Measurements from ENCODE around the gene ZNF157. TPM values are rescaled to one million over a fixed set of nuclear protein-coding genes. Genes with fewer than 3 reads are reported as not detected.
A peak's percentile ranks its signal among the peaks of the same experiment; 100 is the strongest.

ZNF157 gene
- polyA plus RNA-seq (2013, experiment 1 of 2) = 0.56 TPM
- 0.65 TPM for polyA plus RNA-seq (2013, experiment 2 of 2)

- Histone ChIP-seq H3K9me3 (replicated peaks in 1 of 2; ENCODE audit: control insufficient read depth in 2 of 2, insufficient read depth in 1 of 2, low read depth in 1 of 2, low read length in 2 of 2) (no peaks in the 10 kb centered on the region), H2BK120ac (ENCODE audit: low read depth, low read length) (no peak within 1 kb of the TSS), H3K4ac (ENCODE audit: low read length) (no peak within 1 kb of the TSS), H2BK5ac (ENCODE audit: low read length) (no peak within 1 kb of the TSS), H3K23ac (ENCODE audit: low read depth, low read length, poor library complexity) (no peak within 1 kb of the TSS), H3K27ac (replicated peaks; ENCODE audit: low read length) (no peak within 1 kb of the TSS), H3K79me1 (ENCODE audit: low read depth, low read length) (no peaks in the 10 kb centered on the region), H4K8ac (ENCODE audit: low read depth, low read length) (no peak within 1 kb of the TSS), H2BK12ac (ENCODE audit: low read length) (no peak within 1 kb of the TSS), H2AFZ (ENCODE audit: low read length) (no peak within 1 kb of the TSS), H3K36me3 (replicated peaks in 1 of 2; ENCODE audit: control insufficient read depth in 2 of 2, insufficient read depth in 2 of 2, low read length in 2 of 2) (no peaks in the 10 kb centered on the region), H3K4me1 (ENCODE audit: control insufficient read depth in 2 of 2, insufficient read depth in 1 of 2, low read depth in 1 of 2, low read length in 2 of 2) (no peaks in the 10 kb centered on the region), H3K27me3 (ENCODE audit: control insufficient read depth in 3 of 3, insufficient read depth in 3 of 3, low read depth in 1 of 3, low read length in 3 of 3) (peaks cover 0 to 4% (median 0%) of the 10 kb centered on the region in 3 experiments), H3K14ac (ENCODE audit: low read length) (no peak within 1 kb of the TSS), H2BK15ac (ENCODE audit: low read length) (no peak within 1 kb of the TSS), H4K91ac (ENCODE audit: low read depth, low read length, poor library complexity) (no peak within 1 kb of the TSS), H2AK5ac (ENCODE audit: low read depth, low read length) (no peak within 1 kb of the TSS), H3K18ac (ENCODE audit: low read length) (no peak within 1 kb of the TSS), H3K4me3 (ENCODE audit: low read length in 2 of 2) (no peak within 1 kb of the TSS), H3K9ac (ENCODE audit: low read depth, low read length, poor library complexity) (no peak within 1 kb of the TSS), H3K4me2 (ENCODE audit: insufficient read depth, low read length, poor library complexity, severe bottlenecking) (no peak within 1 kb of the TSS)
- no CpG with 5 or more reads among the region's 3 CpGs for WGBS, 2 donors (ENCODE audit: extremely low coverage in 2 of 2, insufficient read length in 2 of 2, insufficient replicate concordance in 1 of 2)
- no peak for DNase-seq (ENCODE audit: low spot score)
Measured at GRCh38 chrX:47370278-47370677, at the start of gene ZNF157. ZNF157 (plus strand) TSS chrX:47370578; CDS start chrX:47370669, 91 bp downstream.

- H2BK12ac ChIP-seq (ENCODE audit: low read length) = no peak overlapping the region
- peak overlapping the region; percentile 91 for H3K27ac ChIP-seq (replicated peaks; ENCODE audit: low read length)
- no CpG with 5 or more reads among the region's 19 CpGs for WGBS, 2 donors (ENCODE audit: extremely low coverage in 2 of 2, insufficient read length in 2 of 2, insufficient replicate concordance in 1 of 2)
- no peak overlapping the region for H2BK15ac ChIP-seq (ENCODE audit: low read length)
- no peak overlapping the region for H3K18ac ChIP-seq (ENCODE audit: low read length)
- H3K27me3 ChIP-seq (ENCODE audit: control insufficient read depth in 3 of 3, insufficient read depth in 3 of 3, low read depth in 1 of 3, low read length in 3 of 3) = no peaks in the 10 kb centered on the region
- H2BK120ac ChIP-seq (ENCODE audit: low read depth, low read length) = no peak overlapping the region
- H2AFZ ChIP-seq (ENCODE audit: low read length) = peak overlapping the region; percentile 58
- peak; percentile 57 for DNase-seq (ENCODE audit: low spot score)
- no peak overlapping the region for H3K23ac ChIP-seq (ENCODE audit: low read depth, low read length, poor library complexity)
- no peak overlapping the region for H2AK5ac ChIP-seq (ENCODE audit: low read depth, low read length)
- H3K79me1 ChIP-seq (ENCODE audit: low read depth, low read length) = no peaks in the 10 kb centered on the region
- H3K4me1 ChIP-seq (ENCODE audit: control insufficient read depth in 2 of 2, insufficient read depth in 1 of 2, low read depth in 1 of 2, low read length in 2 of 2) = peaks cover 5 to 12% of the 10 kb centered on the region in 2 donors
- H4K91ac ChIP-seq (ENCODE audit: low read depth, low read length, poor library complexity) = no peak overlapping the region
- H3K4me3 ChIP-seq (ENCODE audit: low read length in 2 of 2) = peak overlapping the region in 1 of 2 donors; percentile 38
- peak overlapping the region; percentile 12 for H3K4me2 ChIP-seq (ENCODE audit: insufficient read depth, low read length, poor library complexity, severe bottlenecking)
- no peak overlapping the region for H4K8ac ChIP-seq (ENCODE audit: low read depth, low read length)
- no peaks in the 10 kb centered on the region for H3K9me3 ChIP-seq (replicated peaks in 1 of 2; ENCODE audit: control insufficient read depth in 2 of 2, insufficient read depth in 1 of 2, low read depth in 1 of 2, low read length in 2 of 2)
- H3K4ac ChIP-seq (ENCODE audit: low read length) = no peak overlapping the region
- no peak overlapping the region for H3K9ac ChIP-seq (ENCODE audit: low read depth, low read length, poor library complexity)
- H3K14ac ChIP-seq (ENCODE audit: low read length) = no peak overlapping the region
- H3K36me3 ChIP-seq (replicated peaks in 1 of 2; ENCODE audit: control insufficient read depth in 2 of 2, insufficient read depth in 2 of 2, low read length in 2 of 2) = no peaks in the 10 kb centered on the region
- H2BK5ac ChIP-seq (ENCODE audit: low read length) = no peak overlapping the region
Measured at GRCh38 chrX:47321386-47321785, 49.0 kb upstream of the ZNF157 start.

GRCh38 chrX:47321823-47322371 is 48.5 kb upstream of the ZNF157 start:
- Histone ChIP-seq H4K8ac (ENCODE audit: low read depth, low read length) (no peak overlapping the region), H2BK120ac (ENCODE audit: low read depth, low read length) (no peak overlapping the region), H2AFZ (ENCODE audit: low read length) (peak overlapping the region; percentile 58), H3K14ac (ENCODE audit: low read length) (no peak overlapping the region), H3K18ac (ENCODE audit: low read length) (peak overlapping the region; percentile 77), H3K36me3 (replicated peaks in 1 of 2; ENCODE audit: control insufficient read depth in 2 of 2, insufficient read depth in 2 of 2, low read length in 2 of 2) (no peaks in the 10 kb centered on the region), H3K79me1 (ENCODE audit: low read depth, low read length) (no peaks in the 10 kb centered on the region), H3K4me3 (ENCODE audit: low read length in 2 of 2) (peak overlapping the region in 1 of 2 donors; percentile 38), H3K9me3 (replicated peaks in 1 of 2; ENCODE audit: control insufficient read depth in 2 of 2, insufficient read depth in 1 of 2, low read depth in 1 of 2, low read length in 2 of 2) (no peaks in the 10 kb centered on the region), H3K23ac (ENCODE audit: low read depth, low read length, poor library complexity) (no peak overlapping the region), H2AK5ac (ENCODE audit: low read depth, low read length) (no peak overlapping the region), H3K4me2 (ENCODE audit: insufficient read depth, low read length, poor library complexity, severe bottlenecking) (no peak overlapping the region), H3K9ac (ENCODE audit: low read depth, low read length, poor library complexity) (no peak overlapping the region), H4K91ac (ENCODE audit: low read depth, low read length, poor library complexity) (no peak overlapping the region), H3K27me3 (ENCODE audit: control insufficient read depth in 3 of 3, insufficient read depth in 3 of 3, low read depth in 1 of 3, low read length in 3 of 3) (no peaks in the 10 kb centered on the region), H3K4me1 (ENCODE audit: control insufficient read depth in 2 of 2, insufficient read depth in 1 of 2, low read depth in 1 of 2, low read length in 2 of 2) (peaks cover 3 to 12% of the 10 kb centered on the region in 2 donors), H2BK12ac (ENCODE audit: low read length) (no peak overlapping the region), H2BK5ac (ENCODE audit: low read length) (peak overlapping the region; percentile 53), H3K4ac (ENCODE audit: low read length) (no peak overlapping the region), H3K27ac (replicated peaks; ENCODE audit: low read length) (peak overlapping the region; percentile 91), H2BK15ac (ENCODE audit: low read length) (peak overlapping the region; percentile 55)
- peak; percentile 24 for DNase-seq (ENCODE audit: low spot score)
- WGBS, 2 donors (ENCODE audit: extremely low coverage in 2 of 2, insufficient read length in 2 of 2, insufficient replicate concordance in 1 of 2) = no CpG with 5 or more reads among the region's 20 CpGs

- Histone ChIP-seq H3K4me1 (ENCODE audit: control insufficient read depth in 2 of 2, insufficient read depth in 1 of 2, low read depth in 1 of 2, low read length in 2 of 2) (no peaks in the 10 kb centered on the region), H3K23ac (ENCODE audit: low read depth, low read length, poor library complexity) (no peak overlapping the region), H2BK120ac (ENCODE audit: low read depth, low read length) (no peak overlapping the region), H2BK15ac (ENCODE audit: low read length) (no peak overlapping the region), H2BK5ac (ENCODE audit: low read length) (no peak overlapping the region), H2AFZ (ENCODE audit: low read length) (peak overlapping the region; percentile 51), H3K27ac (replicated peaks; ENCODE audit: low read length) (no peak overlapping the region), H3K9ac (ENCODE audit: low read depth, low read length, poor library complexity) (no peak overlapping the region), H2AK5ac (ENCODE audit: low read depth, low read length) (no peak overlapping the region), H3K4me3 (ENCODE audit: low read length in 2 of 2) (no peak overlapping the region), H4K91ac (ENCODE audit: low read depth, low read length, poor library complexity) (no peak overlapping the region), H2BK12ac (ENCODE audit: low read length) (no peak overlapping the region), H3K18ac (ENCODE audit: low read length) (no peak overlapping the region), H3K27me3 (ENCODE audit: control insufficient read depth in 3 of 3, insufficient read depth in 3 of 3, low read depth in 1 of 3, low read length in 3 of 3) (peaks cover 0 to 4% (median 0%) of the 10 kb centered on the region in 3 experiments), H3K79me1 (ENCODE audit: low read depth, low read length) (no peaks in the 10 kb centered on the region), H3K36me3 (replicated peaks in 1 of 2; ENCODE audit: control insufficient read depth in 2 of 2, insufficient read depth in 2 of 2, low read length in 2 of 2) (no peaks in the 10 kb centered on the region), H3K4ac (ENCODE audit: low read length) (no peak overlapping the region), H4K8ac (ENCODE audit: low read depth, low read length) (no peak overlapping the region), H3K9me3 (replicated peaks in 1 of 2; ENCODE audit: control insufficient read depth in 2 of 2, insufficient read depth in 1 of 2, low read depth in 1 of 2, low read length in 2 of 2) (no peaks in the 10 kb centered on the region), H3K4me2 (ENCODE audit: insufficient read depth, low read length, poor library complexity, severe bottlenecking) (no peak overlapping the region), H3K14ac (ENCODE audit: low read length) (no peak overlapping the region)
- no peak for DNase-seq (ENCODE audit: low spot score)
- WGBS, 2 donors (ENCODE audit: extremely low coverage in 2 of 2, insufficient read length in 2 of 2, insufficient replicate concordance in 1 of 2) = no CpG with 5 or more reads among the region's 6 CpGs
Measured at GRCh38 chrX:47327902-47328301, 42.5 kb upstream of the ZNF157 start.
